HEK293T (cell line): Measurements from ENCODE around the gene OST4.

ENCODE experiments used
- CTCF ChIA-PET: fragments of 350-600 bp; formaldehyde crosslinking; extraction: SDS; loops from one replicate; lab custom pipeline; 2021; ENCODE audit warnings: antibody characterized with exemption, inconsistent platforms; lab: Yijun Ruan, JAX
- POLR2A ChIA-PET: fragments of 350-600 bp; formaldehyde crosslinking; extraction: SDS; loops from one replicate; lab custom pipeline; 2020; ENCODE audit warnings: antibody characterized with exemption, inconsistent platforms; lab: Yijun Ruan, JAX
- DNase-seq: peaks from one replicate; pipeline ENCODE4 v3.0.0; 2012; ENCODE audit warnings: mixed read lengths; ENCODE audit errors: extremely low spot score
- ARNT ChIP-seq: fragments of 450-650 bp; IDR thresholded peaks from 2 replicates; pipeline ENCODE4 v1.6.1; 2017; ENCODE audit warnings: mild to moderate bottlenecking
- BHLHE40 ChIP-seq: fragments of 450-650 bp; IDR thresholded peaks from 2 replicates; pipeline ENCODE4 v1.6.1; 2016; ENCODE audit warnings: mild to moderate bottlenecking, moderate library complexity, borderline replicate concordance
- CTBP1 ChIP-seq: fragments of 450-650 bp; IDR thresholded peaks from 2 replicates; pipeline ENCODE4 v1.6.1; 2016; ENCODE audit warnings: borderline replicate concordance
- ELF4 ChIP-seq: fragments of 450-650 bp; IDR thresholded peaks from 2 replicates; pipeline ENCODE4 v1.6.1; 2017; ENCODE audit warnings: antibody characterized with exemption
- FOXA1 ChIP-seq: fragments of 450-650 bp; IDR thresholded peaks from 2 replicates; pipeline ENCODE4 v1.6.1; 2016; ENCODE audit warnings: mild to moderate bottlenecking
- FOXK2 ChIP-seq: fragments of 450-650 bp; IDR thresholded peaks from 2 replicates; pipeline ENCODE4 v1.6.1; 2016; ENCODE audit warnings: mild to moderate bottlenecking
- FOXM1 ChIP-seq: fragments of 450-650 bp; IDR thresholded peaks from 2 replicates; pipeline ENCODE4 v1.6.1; 2017; ENCODE audit warnings: mild to moderate bottlenecking, borderline replicate concordance
- HDGF ChIP-seq: fragments of 450-650 bp; IDR thresholded peaks from 2 replicates; pipeline ENCODE4 v1.6.1; 2017; ENCODE audit warnings: antibody characterized with exemption, borderline replicate concordance
- L3MBTL2 ChIP-seq: fragments of 450-650 bp; conservative IDR thresholded peaks from 2 replicates; pipeline ENCODE4 v1.6.1; 2016; ENCODE audit warnings: mild to moderate bottlenecking
- LEF1 ChIP-seq: fragments of 450-650 bp; IDR thresholded peaks from 2 replicates; pipeline ENCODE4 v1.6.1; 2017; ENCODE audit warnings: mild to moderate bottlenecking, borderline replicate concordance
- NFRKB ChIP-seq: fragments of 450-650 bp; IDR thresholded peaks from 2 replicates; pipeline ENCODE4 v1.6.1; 2016; ENCODE audit warnings: mild to moderate bottlenecking, moderate library complexity
- SUZ12 ChIP-seq: fragments of 450-650 bp; IDR thresholded peaks from 2 replicates; pipeline ENCODE4 v1.6.1; 2016; ENCODE audit warnings: mild to moderate bottlenecking
- TARDBP ChIP-seq: fragments of 450-650 bp; IDR thresholded peaks from 2 replicates; pipeline ENCODE4 v1.6.1; 2016
- ZNF384 ChIP-seq: fragments of 450-650 bp; IDR thresholded peaks from 2 replicates; pipeline ENCODE4 v1.6.1; 2016
- TF ChIP-seq, protein P1 (sequence below): fragments of 450-650 bp; IDR thresholded peaks from 2 replicates; pipeline ENCODE4 v1.6.1; 2016

The OST4 gene

DNA sequence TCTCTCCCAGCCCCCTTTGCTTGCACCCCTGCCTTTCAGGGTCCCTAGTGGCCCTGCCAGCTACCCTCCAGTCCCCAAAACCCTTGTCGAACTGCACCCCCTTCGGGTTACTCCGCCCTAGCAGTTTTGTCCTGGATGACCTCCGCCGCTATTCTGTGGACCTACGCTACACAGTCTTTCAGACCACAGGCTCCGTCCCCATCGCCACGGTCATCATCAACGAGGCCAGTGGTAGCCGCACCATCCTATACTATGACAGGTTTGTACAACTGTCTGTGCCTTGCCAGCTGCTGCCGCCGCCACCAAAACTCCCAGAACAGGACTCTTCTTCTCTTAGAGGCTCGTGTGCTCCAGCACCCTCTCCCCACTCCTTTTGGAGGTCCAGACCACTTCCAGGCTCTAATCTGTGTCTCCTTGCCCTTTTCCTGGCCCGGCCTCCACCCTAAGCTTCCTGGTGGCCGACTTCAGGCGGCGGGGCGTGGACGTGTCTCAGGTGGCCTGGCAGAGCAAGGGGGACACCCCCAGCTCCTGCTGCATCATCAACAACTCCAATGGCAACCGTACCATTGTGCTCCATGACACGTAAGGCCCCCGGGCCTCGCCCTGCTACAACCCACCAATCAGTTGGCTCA lies 23.0 kb upstream of the OST4 start:
- ChIA-PET POLR2A (interaction anchor here (0.9 kb wide), 1 partner anchor 54 kb away, joined by 3 read pairs; no protein-coding TSS in a partner anchor), CTCF (no interaction called here)
- no peak for DNase-seq
- TF ChIP-seq HDGF (no peak), LEF1 (no peak), BHLHE40 (no peak), ELF4 (no peak), TARDBP (no peak), NFRKB (no peak), FOXM1 (no peak), FOXA1 (no peak), SUZ12 (no peak), ARNT (no peak)
- TF ChIP-seq, protein P1, sequence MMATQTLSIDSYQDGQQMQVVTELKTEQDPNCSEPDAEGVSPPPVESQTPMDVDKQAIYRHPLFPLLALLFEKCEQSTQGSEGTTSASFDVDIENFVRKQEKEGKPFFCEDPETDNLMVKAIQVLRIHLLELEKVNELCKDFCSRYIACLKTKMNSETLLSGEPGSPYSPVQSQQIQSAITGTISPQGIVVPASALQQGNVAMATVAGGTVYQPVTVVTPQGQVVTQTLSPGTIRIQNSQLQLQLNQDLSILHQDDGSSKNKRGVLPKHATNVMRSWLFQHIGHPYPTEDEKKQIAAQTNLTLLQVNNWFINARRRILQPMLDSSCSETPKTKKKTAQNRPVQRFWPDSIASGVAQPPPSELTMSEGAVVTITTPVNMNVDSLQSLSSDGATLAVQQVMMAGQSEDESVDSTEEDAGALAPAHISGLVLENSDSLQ = no peak

DNA sequence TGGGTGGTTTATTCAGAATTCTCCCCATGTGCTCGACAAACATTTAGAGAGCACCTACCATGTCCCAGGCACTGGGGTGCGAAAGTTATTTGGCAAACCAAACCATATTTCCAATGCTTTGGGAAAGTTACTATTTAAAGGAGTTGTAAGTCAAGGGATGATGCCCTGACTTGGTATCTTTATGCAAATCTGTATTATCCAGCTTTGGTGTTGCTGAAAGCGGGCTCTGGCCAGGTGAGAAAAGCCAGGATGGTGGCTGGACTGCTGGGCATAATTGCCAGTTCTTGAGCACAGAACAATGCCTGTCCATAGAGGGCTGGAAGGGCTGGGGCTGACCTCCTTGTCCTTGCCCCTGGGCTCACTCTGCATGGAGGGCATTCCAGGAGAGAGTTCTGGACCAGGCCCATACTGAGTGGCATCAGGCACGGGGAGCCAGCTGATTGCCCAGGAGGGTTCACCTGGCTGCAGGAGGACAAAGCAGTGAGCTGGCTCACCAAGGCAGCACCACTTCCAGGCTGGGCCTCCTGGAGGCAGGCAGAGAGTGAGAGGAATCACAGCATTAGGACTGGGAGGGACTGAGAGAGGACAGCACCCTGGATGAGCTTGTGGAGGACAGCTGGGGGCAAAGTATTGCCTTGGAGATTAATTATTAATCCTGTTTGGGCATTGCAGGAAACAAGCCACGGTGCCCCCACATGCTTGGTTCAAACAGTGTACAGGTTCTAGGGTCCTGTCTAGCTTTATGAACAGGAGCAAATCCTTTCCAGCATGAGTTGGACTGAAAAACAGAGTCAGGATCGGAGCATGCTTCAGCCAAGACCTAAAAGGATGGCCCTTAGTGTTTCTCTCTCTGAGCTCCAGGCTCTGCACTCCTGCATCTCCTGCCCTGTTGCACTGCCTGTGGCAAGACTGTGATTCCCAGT lies 22.2 kb upstream of the OST4 start:
- TF ChIP-seq ARNT (no peak), FOXA1 (no peak), TARDBP (no peak), NFRKB (no peak)
- no peak for DNase-seq
- CTCF ChIA-PET = interaction anchor here (0.7 kb wide), 1 partner anchor 218 kb away, joined by 3 read pairs; no protein-coding TSS in a partner anchor
- POLR2A ChIA-PET = interaction anchor here (1.2 kb wide), 1 partner anchor 118 kb away, joined by 3 read pairs; the partner anchor contains the start of genes ATRAID and SLC5A6

GRCh38 chr2:27092696-27093429 lies 21.4 kb upstream of the OST4 start:
- ChIA-PET CTCF (interaction anchor here (0.7 kb wide), 1 partner anchor 218 kb away, joined by 3 read pairs; no protein-coding TSS in a partner anchor), POLR2A (interaction anchor here (1.2 kb wide), 1 partner anchor 119 kb away, joined by 3 read pairs; the partner anchor contains the start of genes ATRAID and SLC5A6)
- TF ChIP-seq ZNF384 = no peak
- no peak for DNase-seq

DNA sequence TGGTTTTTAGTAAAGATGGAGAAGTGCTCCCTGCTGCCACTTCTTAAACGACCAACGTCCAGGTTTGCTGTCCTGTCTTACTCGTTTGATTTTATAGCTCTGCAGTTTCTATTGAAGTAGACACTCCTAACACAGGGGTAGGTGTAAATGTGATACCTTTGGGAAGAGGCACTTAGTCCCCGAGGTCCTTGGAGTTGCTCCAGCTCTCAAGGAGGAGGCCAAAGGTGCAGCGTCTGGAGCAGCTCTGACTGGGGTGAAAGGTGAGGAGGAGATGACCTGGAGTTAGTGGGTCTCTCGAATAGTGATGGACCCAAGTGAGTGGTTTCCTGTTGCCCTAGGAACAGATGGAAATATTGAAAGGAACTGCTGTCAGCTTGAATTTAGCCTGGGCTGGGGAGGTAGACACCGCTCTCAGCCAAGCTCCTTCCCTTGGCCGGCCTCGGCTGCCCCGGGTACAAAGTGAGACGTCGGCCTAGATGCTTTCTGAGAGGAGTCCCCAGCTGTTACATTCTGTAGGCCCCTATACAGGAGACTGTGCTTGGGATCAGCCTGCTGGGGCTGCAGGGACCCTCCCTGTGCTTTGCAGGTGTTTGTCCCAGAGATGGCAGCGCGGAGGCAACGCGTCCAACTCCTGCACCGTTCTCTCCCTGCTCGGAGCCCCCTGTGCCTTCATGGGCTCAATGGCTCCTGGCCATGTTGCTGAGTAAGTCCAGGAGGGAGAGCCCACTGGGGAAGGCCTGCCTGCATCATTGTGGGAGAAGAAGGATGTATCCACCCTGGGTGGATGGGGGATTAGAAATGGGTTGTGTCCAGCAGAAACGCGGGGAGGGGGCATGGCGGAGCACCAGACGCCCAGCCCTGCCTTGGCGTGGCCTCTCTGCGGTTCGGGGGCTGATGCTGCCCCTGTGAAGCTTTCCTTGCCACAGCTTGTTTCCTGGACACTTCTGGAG lies 20.6 kb upstream of the OST4 start:
- no peak for TF ChIP-seq BHLHE40
- POLR2A ChIA-PET = interaction anchor here (0.6 to 1.2 kb wide), 2 partner anchors 78 to 120 kb away, joined by 3 read pairs; partner anchors contain the start of genes ATRAID and SLC5A6
- CTCF ChIA-PET = interaction anchor here (0.6 to 1.5 kb wide), 3 partner anchors 9 to 222 kb away, joined by 3 to 6 read pairs (median 3); no protein-coding TSS in a partner anchor
- no peak for DNase-seq

GRCh38 chr2:27089111-27089954 lies 17.9 kb upstream of the OST4 start:
- TF ChIP-seq SUZ12 (no peak), FOXM1 (no peak), FOXK2 (no peak), CTBP1 (no peak), L3MBTL2 (no peak), TARDBP (no peak), HDGF (no peak), ELF4 (no peak)
- TF ChIP-seq, protein P1 = no peak
- POLR2A ChIA-PET = interaction anchor here (0.9 to 5.2 kb wide), 3 partner anchors 8 to 174 kb away, joined by 3 to 37 read pairs (median 4); partner anchors contain the start of gene AGBL5
- CTCF ChIA-PET = interaction anchor here (0.6 to 0.9 kb wide), 3 partner anchors 16 to 127 kb away, joined by 3 to 4 read pairs (median 3); partner anchors contain the start of gene ABHD1
- no peak for DNase-seq
